GM13977 (cell line): ENCODE measurements around the gene TMPO.

ENCODE experiments used
- DNase-seq: peaks from one replicate; pipeline ENCODE4 v3.0.0; 2012; ENCODE audit warnings: low spot score
- in situ Hi-C: fragments of 300-500 bp; cut with MboI; formaldehyde crosslinking; loops from one replicate; pipeline ENCODE4 v1.12.0; 2022; ENCODE audit warnings: low sequenced_read_pairs, low pct_unique_long_range_greater_than_20kb, mixed read lengths, inconsistent platforms; ENCODE audit not compliant: unreplicated experiment
- TF ChIP-seq, protein P1 (sequence below): IDR thresholded peaks from 2 replicates; pipeline ENCODE4 v1.5.1; 2012; ENCODE audit warnings: mild to moderate bottlenecking, control low read depth; ENCODE audit not compliant: insufficient read depth; ENCODE audit errors: extremely low read depth, missing control alignments

The TMPO gene

DNA sequence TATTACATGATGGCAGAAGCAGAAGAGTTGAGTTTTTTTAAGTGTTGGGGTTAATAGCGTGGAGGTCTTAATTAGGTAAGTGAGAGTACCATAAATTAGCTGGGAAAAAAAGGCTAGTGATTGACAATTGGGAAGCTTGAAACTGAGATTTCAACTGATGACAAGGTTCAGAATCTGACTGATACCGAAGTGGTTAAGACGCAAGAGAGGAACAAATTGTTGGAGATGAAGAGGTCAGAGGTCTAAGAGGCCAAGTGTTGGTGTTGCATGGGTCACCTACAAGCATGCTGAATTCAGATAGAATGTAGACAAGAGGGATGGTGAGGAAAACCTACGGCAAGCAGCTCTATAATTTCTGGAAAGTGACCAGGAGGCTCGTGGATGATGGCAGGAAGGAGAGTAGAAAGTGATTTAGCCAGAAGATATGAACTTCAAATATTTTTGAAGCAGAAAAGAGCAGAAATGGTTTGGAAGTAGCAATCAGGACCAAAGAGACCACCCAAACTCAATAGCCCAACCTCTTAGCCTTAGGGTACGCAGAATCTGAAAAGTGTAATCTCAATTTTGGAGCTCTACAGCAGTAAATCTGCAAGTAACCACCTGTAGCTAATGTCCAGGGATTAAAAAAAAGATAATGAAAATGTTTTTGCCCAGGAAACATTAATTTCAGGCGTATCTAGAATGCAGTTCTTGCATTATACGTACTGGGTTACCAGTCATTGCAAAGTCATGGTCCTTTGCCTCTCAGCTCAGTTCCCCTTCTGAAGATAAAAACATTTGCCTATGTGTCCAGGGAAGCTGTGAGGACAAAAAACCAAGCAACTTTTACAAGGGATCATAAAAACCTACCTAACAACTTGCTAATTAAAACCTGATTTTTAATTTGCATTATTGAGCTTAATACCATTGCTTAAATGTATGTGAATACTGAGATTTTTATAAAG lies 1.7 kb upstream of the TMPO start:
- TF ChIP-seq, protein P1, sequence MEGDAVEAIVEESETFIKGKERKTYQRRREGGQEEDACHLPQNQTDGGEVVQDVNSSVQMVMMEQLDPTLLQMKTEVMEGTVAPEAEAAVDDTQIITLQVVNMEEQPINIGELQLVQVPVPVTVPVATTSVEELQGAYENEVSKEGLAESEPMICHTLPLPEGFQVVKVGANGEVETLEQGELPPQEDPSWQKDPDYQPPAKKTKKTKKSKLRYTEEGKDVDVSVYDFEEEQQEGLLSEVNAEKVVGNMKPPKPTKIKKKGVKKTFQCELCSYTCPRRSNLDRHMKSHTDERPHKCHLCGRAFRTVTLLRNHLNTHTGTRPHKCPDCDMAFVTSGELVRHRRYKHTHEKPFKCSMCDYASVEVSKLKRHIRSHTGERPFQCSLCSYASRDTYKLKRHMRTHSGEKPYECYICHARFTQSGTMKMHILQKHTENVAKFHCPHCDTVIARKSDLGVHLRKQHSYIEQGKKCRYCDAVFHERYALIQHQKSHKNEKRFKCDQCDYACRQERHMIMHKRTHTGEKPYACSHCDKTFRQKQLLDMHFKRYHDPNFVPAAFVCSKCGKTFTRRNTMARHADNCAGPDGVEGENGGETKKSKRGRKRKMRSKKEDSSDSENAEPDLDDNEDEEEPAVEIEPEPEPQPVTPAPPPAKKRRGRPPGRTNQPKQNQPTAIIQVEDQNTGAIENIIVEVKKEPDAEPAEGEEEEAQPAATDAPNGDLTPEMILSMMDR: no peak
- no peak for DNase-seq
- in situ Hi-C loops: no loop called here

DNA sequence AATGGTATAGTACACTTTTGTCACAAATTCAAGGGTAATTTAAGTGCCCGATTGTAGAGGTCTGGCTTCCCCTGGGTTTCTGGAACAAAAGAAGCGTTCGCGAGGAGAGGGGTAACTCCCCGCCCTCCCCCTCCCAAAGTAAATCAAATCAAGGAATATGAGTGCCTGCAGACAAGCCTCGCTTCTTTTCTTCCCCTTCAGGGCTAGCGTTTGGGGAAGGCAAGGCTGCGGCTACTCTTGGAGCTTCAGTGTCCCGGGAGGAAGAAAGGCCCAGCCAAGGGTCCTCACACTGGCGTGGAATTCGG lies 456 bp upstream of the TMPO start:
- TF ChIP-seq, protein P1: no peak
- in situ Hi-C loops: no loop called here

DNA sequence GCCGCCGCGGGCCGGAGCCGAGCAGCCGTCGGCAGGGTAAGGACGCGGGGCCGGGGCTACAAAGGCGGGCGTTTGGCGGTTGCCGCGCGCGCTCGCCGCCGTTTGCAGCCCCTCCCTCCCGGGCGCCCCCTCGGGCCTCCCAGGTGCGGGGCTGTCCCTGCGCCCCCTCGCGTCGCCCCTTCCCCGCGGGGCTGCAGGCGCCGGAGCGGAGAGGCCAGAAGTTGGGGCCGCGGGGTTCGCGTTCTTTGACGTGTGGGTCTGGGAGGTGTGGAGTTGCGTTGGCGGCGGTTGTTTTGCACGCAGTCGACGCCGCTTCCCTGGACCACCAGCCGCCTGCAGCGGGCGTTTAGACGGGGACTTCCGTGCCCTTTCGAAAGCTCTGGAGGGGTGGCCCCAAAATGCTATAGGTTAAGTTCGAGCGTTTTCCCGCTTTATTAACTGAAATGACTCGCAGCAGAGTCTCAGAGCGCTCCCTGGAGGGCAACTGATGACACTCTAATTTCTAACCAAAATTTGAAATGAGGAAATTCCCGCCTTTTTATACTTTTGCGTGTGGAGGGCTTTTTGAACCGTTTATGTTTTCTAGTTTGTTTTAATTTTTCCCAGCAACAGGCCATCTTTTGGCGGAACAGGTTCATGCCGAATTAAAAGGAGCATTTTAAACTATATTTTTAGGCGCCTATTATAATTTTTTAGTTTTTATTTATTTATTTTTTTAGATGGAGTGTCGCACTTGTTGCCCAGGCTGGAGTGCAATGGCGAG lies 902 bp downstream of the TMPO start:
- peak; percentile 89 for DNase-seq

More for the DNA sequence above, 456 bp upstream of the TMPO start:
- no peak for DNase-seq

DNA sequence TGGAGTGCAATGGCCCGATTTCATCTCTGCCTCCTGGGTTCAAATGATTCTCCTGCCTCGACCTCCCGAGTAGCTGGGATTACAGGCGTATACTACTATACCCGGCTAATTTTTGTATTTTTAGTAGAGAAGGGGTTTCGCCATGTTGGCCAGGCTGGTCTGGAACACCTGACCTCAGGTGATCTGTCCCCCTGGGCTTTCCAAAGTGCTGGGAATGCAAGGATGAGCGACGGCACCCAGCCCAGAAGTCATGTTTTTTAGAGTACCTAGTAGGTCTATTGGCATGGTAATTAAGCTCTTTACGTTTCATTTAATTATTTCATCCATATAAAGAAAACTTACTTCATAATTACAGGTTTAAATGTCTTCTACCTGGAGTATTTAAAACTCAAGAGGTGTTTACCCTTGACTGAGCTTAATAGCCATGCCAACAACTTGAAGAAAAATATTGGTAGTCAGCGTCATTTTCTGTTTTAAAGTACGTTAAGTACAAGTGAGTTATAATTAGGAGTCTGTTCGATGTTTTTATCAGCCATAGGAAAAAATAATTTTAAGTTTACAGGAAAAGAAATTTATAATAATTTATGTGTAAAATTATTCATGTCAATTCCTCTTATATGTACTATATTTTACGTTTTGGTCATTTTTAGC lies 4.0 kb downstream of the TMPO start:
- no peak for DNase-seq
- TF ChIP-seq, protein P1: no peak
- in situ Hi-C loops: no loop called here

More for the DNA sequence above, 902 bp downstream of the TMPO start:
- TF ChIP-seq, protein P1: peak; percentile 72
- in situ Hi-C loops: no loop called here

DNA sequence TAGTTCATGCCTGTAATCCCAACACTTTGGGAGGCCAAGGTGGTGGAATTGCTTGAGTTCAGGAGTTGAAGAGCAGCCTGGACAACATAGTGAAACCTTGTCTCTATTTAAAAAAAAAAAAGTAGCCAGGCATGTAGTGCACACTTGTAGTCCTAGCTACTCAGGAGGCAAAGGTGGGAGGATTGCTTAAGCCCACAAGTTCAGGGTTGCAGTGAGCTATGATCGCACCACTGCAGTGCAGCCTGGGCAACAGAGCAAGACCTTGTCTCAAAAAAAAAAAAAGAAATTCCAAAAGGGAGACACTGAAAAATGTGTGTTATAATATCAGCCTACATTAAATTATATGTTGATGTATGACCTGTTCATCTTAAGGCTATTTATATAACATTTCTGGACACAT lies 14.7 kb downstream of the TMPO start:
- no peak for DNase-seq
- in situ Hi-C loops: no loop called here
- TF ChIP-seq, protein P1: no peak

DNA sequence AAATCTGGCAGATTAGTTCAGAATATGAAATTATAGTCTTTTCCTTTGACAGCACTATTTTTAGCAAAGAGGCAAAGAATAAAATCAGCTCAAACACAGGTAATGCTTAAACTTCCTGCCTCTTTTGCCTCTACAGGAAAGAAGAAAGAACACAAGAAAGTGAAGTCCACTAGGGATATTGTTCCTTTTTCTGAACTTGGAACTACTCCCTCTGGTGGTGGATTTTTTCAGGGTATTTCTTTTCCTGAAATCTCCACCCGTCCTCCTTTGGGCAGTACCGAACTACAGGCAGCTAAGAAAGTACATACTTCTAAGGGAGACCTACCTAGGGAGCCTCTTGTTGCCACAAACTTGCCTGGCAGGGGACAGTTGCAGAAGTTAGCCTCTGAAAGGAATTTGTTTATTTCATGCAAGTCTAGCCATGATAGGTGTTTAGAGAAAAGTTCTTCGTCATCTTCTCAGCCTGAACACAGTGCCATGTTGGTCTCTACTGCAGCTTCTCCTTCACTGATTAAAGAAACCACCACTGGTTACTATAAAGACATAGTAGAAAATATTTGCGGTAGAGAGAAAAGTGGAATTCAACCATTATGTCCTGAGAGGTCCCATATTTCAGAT lies 17.4 kb downstream of the TMPO start:
- no peak for DNase-seq
- TF ChIP-seq, protein P1: peak; percentile 45
- in situ Hi-C loops: no loop called here
